Left ventricle myocardium inferior (tissue), 1 donor: ENCODE data around the gene SLC25A45. TPM values are rescaled to one million over a fixed set of nuclear protein-coding genes. Genes with fewer than 3 reads are reported as not detected.

Experiments
- DNase-seq: peaks from one replicate; pipeline ENCODE4 v3.0.0-alpha.2; 2020
- H3K27ac ChIP-seq: fragments of 200-600 bp; replicated peaks from 2 replicates; pipeline ENCODE4 v1.8.0; 2021
- H3K27me3 ChIP-seq: fragments of 200-600 bp; 2 replicates; pipeline ENCODE4 v1.8.0; 2021; ENCODE audit warnings: low read depth
- H3K36me3 ChIP-seq: fragments of 200-600 bp; 2 replicates; pipeline ENCODE4 v1.8.0; 2021
- H3K4me1 ChIP-seq: fragments of 200-600 bp; 2 replicates; pipeline ENCODE4 v1.8.0; 2021
- H3K4me3 ChIP-seq: fragments of 200-600 bp; 2 replicates; pipeline ENCODE4 v1.8.0; 2021; ENCODE audit warnings: mild to moderate bottlenecking, moderate library complexity
- H3K9me3 ChIP-seq: fragments of 200-600 bp; replicated peaks from 2 replicates; pipeline ENCODE4 v1.8.0; 2021
- intact Hi-C: fragments of 100-400 bp; cut with micrococcal nuclease; formaldehyde crosslinking; loops from one replicate; pipeline ENCODE4 v1.11.0; 2022
- total RNA-seq: library from RNA; stranded (reverse); fragmentation: NEBNext Ultra II Directional; extraction: Animal tissue kit (Norgen Biotek cat#: 25700); gene quantifications from one replicate; pipeline ENCODE4 v1.2.1, GENCODE V29; 2021
- TF ChIP-seq, protein P1 (sequence below): fragments of 200-600 bp; IDR thresholded peaks from 2 replicates; pipeline ENCODE4 v1.8.0; 2021; ENCODE audit warnings: antibody characterized with exemption, mild to moderate bottlenecking, borderline replicate concordance
- donor health status: DM: no; HTN: yes; CAD: no; lungs with severe emphysema.

SLC25A45 gene
- total RNA-seq, 1 donor from 2014 or later, result 5.0 TPM

DNA sequence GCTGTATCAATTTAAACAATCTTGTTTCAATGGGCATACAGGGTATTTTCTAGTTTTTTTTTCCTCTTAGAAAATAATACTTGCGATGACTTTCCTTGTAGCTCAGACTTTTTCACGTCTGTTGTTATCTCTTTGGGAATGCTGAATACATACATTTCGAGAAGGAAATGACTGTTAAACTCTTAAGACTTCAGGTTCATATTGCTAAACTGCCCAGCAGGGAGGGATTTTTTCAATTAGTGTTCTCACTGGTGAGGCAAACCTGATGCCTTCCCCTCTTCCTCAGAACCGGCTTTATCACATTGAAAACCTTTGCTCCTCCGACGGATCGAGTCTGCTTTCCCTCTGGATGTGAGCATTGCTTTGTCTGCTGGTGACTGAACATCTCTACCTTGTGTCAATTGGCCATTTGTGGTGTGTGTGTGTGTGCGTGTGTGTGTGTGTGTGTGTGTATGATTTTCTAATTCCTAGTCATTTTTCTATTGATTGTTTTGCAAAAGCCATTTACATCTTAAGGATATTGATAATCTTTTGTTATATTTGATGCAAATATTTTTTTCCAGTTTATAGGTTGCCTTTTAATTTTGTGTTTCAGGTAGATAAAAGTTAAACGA, 46.7 kb upstream of the SLC25A45 start:
- H3K27ac ChIP-seq, result peak overlapping the region; percentile 100
- no peaks in the 10 kb centered on the region for H3K9me3 ChIP-seq
- H3K36me3 ChIP-seq, result peaks cover 75% of the 10 kb centered on the region
- H3K4me1 ChIP-seq, result peaks cover 97% of the 10 kb centered on the region
- H3K4me3 ChIP-seq, result peak overlapping the region; percentile 80
- DNase-seq, result no peak
- intact Hi-C loops, result no loop called here
- TF ChIP-seq, protein P1, sequence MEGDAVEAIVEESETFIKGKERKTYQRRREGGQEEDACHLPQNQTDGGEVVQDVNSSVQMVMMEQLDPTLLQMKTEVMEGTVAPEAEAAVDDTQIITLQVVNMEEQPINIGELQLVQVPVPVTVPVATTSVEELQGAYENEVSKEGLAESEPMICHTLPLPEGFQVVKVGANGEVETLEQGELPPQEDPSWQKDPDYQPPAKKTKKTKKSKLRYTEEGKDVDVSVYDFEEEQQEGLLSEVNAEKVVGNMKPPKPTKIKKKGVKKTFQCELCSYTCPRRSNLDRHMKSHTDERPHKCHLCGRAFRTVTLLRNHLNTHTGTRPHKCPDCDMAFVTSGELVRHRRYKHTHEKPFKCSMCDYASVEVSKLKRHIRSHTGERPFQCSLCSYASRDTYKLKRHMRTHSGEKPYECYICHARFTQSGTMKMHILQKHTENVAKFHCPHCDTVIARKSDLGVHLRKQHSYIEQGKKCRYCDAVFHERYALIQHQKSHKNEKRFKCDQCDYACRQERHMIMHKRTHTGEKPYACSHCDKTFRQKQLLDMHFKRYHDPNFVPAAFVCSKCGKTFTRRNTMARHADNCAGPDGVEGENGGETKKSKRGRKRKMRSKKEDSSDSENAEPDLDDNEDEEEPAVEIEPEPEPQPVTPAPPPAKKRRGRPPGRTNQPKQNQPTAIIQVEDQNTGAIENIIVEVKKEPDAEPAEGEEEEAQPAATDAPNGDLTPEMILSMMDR, result no peak
- H3K27me3 ChIP-seq, result no peaks in the 10 kb centered on the region

DNA sequence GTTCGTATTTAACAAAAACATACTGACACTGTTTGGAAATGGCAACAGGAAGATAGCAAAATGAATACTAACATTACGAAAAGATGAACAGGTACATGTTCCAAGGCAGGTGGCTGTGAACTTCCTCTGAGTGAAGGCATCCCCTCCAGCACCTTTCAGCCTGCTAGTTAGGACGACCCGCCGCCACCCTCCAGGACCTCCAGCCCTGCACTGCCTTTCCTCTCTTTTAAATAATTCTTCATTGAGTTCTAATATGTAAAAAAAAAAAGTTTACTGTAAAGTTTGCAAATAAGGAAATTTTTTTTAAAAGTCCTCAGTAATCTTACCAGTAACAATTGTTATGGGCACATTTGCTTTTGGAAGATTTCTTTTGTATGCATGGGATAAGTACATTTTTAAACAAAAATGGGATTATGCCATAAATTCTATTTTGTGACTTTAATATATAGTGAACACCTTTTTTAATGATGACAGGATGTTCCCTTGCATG, 46.2 kb upstream of the SLC25A45 start:
- TF ChIP-seq, protein P1, result no peak
- intact Hi-C loops, result no loop called here
- H3K9me3 ChIP-seq, result no peaks in the 10 kb centered on the region
- H3K36me3 ChIP-seq, result peaks cover 75% of the 10 kb centered on the region
- no peak for DNase-seq
- H3K27ac ChIP-seq, result peak overlapping the region; percentile 100
- H3K4me3 ChIP-seq, result peak overlapping the region; percentile 80
- H3K4me1 ChIP-seq, result peaks cover 97% of the 10 kb centered on the region
- no peaks in the 10 kb centered on the region for H3K27me3 ChIP-seq

DNA sequence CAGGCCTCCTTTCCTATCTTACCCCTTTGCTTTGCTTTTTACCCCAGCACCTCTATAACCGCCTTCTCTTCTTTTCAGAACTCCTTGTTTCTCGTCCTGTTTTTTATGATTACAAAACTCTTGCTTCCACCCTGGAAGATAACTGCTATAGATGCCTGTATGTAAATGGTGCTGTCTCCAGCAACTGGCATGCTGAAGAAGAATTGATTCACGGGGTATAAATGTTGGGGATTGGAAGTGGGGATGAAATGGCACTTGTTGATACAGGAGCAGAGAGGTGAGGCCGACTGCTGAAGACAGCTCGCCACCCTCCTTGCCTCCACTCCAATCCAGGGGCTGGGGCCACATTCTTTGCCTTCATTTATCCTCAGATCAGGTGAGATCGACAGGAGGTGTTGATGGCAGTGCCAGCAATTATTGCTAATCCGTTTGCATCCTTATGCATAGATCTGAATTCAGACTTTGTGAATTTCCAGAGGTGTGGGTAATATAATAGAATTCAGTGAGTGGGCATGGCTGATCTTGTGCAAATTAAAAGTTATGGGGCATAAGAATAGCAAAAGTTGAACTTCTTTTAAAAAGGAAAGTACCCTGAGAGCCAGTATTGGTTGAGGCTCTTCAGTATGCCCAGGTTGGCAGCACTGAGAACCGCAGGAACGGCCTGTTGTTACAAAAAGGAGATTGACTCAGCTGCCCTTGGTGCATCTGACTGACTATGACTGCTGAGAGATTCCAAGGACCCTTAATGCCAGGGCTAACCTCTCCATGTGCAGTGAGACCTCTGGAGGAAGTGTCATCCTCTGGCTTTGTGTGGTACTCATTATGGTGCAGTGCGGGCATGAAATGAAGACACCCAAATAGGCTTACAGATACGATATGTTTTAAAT, 45.5 kb upstream of the SLC25A45 start:
- no peak for DNase-seq
- TF ChIP-seq, protein P1, result no peak
- peaks cover 81% of the 10 kb centered on the region for H3K36me3 ChIP-seq
- intact Hi-C loops, result no loop called here
- peak overlapping the region; percentile 80 for H3K4me3 ChIP-seq
- H3K27me3 ChIP-seq, result no peaks in the 10 kb centered on the region
- no peaks in the 10 kb centered on the region for H3K9me3 ChIP-seq
- H3K4me1 ChIP-seq, result peaks cover 97% of the 10 kb centered on the region
- peak overlapping the region; percentile 100 for H3K27ac ChIP-seq

DNA sequence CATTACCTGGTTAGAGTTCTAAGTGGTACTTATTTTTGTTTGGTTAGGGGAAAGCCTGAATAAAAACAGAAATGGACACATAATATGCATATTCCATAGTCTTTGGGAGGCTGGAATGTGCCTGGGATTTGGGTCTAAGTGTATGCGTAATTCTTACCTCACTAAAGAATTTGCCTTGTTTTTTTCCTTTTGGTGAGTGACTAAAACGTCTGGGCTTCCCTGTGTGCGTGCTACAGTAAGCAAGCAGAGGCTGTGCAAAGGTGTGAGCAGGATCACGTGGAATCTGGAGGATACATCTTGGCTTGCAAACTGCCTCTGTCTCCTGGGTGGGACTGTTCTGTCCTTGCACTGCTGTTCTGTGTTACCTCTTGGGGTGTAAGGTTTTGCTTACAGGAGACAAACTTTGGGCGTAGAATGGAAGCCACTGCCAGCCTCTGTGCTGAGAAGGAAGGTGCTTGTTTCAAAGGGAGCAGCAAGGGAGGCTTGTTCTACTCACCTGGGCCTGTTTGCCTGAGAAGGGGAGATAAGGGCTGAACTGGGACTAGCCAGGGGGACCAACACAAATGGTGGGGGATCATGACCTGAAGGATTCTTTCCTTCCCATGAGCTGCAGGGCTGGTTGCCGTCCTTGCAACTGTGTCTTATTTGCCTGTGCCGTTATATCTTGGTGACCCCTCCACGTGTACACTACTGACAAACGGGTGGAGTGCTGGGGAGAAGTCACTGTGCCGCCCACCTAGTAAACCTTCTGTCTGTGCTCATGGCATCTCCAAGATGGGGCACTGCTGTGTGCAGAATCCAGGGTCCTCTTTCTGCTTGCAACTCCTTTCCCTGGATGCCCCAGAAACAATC, 44.6 kb upstream of the SLC25A45 start:
- no peaks in the 10 kb centered on the region for H3K27me3 ChIP-seq
- H3K4me3 ChIP-seq, result peak overlapping the region; percentile 80
- intact Hi-C loops, result no loop called here
- TF ChIP-seq, protein P1, result no peak
- peak; percentile 16 for DNase-seq
- H3K9me3 ChIP-seq, result no peaks in the 10 kb centered on the region
- H3K36me3 ChIP-seq, result peaks cover 73% of the 10 kb centered on the region
- H3K4me1 ChIP-seq, result peaks cover 91% of the 10 kb centered on the region
- H3K27ac ChIP-seq, result peak overlapping the region; percentile 100
